ENCODE data around the gene FBXO5.
"Not testable (repeated sequence)": the region's sequence is repeated elsewhere in the genome, so short reads cannot be mapped to it uniquely, and the experiment has no call there.

DNA sequence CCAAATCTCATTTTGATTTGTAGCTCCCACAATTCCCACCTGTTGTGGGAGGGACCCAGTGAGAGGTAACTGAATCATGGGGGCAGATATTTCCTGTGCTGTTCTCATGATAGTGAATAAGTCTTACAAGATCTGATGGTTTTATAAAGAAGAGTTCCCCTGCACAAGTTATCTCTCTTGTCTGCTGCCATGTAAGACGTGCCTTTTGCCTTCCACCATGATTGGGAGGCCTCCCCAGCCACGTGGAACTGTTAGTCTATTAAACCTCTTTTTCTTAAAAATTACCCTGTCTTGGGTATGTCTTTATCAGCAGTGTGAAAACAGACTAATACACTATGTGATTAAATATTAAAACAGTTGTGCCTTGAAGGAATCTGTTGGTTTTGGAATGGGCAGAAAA lies 16.7 kb upstream of the FBXO5 start:
- TF ChIP-seq ZNF76 (CRISPR knock-in tag; IDR thresholded peaks at IDR 0.05; ENCODE audit: borderline replicate concordance); REST (IDR thresholded peaks at IDR 0.05; ENCODE audit: borderline replicate concordance); REST (CRISPR knock-in tag; IDR thresholded peaks at IDR 0.05; ENCODE audit: low read depth); SAFB2 (IDR thresholded peaks at IDR 0.05; ENCODE audit: borderline replicate concordance, low read depth, low read length, severe bottlenecking); ELF4 (CRISPR knock-in tag; IDR thresholded peaks at IDR 0.05); FOXK2 (conservative IDR thresholded peaks at IDR 0.05 in 1 of 2, IDR thresholded peaks at IDR 0.05 in 1 of 2; ENCODE audit: low read depth in 2 of 2); SIN3A (IDR thresholded peaks at IDR 0.05; ENCODE audit: borderline replicate concordance in 2 of 2, control insufficient read depth in 1 of 2, low read depth in 2 of 2, low read length in 2 of 2); ZNF212 (CRISPR knock-in tag; IDR thresholded peaks at IDR 0.05); SMARCE1 (IDR thresholded peaks at IDR 0.05); ELF1 (tag; IDR thresholded peaks at IDR 0.05); CTCF (IDR thresholded peaks at IDR 0.05 in 2 of 3, conservative IDR thresholded peaks at IDR 0.05 in 1 of 3; ENCODE audit: insufficient read depth in 2 of 3, low read depth in 1 of 3, low read length in 3 of 3); YBX1 (IDR thresholded peaks at IDR 0.05); RAD21 (CRISPR knock-in tag; conservative IDR thresholded peaks at IDR 0.05 in 1 of 2, IDR thresholded peaks at IDR 0.05 in 1 of 2): not testable (repeated sequence)
- TF ChIP-seq, protein P1, sequence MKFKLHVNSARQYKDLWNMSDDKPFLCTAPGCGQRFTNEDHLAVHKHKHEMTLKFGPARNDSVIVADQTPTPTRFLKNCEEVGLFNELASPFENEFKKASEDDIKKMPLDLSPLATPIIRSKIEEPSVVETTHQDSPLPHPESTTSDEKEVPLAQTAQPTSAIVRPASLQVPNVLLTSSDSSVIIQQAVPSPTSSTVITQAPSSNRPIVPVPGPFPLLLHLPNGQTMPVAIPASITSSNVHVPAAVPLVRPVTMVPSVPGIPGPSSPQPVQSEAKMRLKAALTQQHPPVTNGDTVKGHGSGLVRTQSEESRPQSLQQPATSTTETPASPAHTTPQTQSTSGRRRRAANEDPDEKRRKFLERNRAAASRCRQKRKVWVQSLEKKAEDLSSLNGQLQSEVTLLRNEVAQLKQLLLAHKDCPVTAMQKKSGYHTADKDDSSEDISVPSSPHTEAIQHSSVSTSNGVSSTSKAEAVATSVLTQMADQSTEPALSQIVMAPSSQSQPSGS (CRISPR knock-in tag; IDR thresholded peaks at IDR 0.05) = not testable (repeated sequence)
- TF ChIP-seq ZFP36 (IDR thresholded peaks at IDR 0.05; ENCODE audit: low read depth, low read length, partially characterized antibody) = peak; percentile 84
